Measurements from ENCODE around the gene DNAJB1. TPM values are rescaled to one million over a fixed set of nuclear protein-coding genes. Genes with fewer than 3 reads are reported as not detected.
A peak's percentile ranks its signal among the peaks of the same experiment; 100 is the strongest.
"Not testable (repeated sequence)": the region's sequence is repeated elsewhere in the genome, so short reads cannot be mapped to it uniquely, and the experiment has no call there.

Gene DNAJB1
- total RNA-seq, 6 experiments from 2014 or later, result 99.2 to 138 (median 103) TPM

- TF ChIP-seq CTCF (IDR thresholded peaks at IDR 0.05), result 0 out of 2 replicates have a peak, but pooled peaks have one; percentile 16
- H3K4me1 Mint-ChIP-seq (ENCODE audit: low read depth), result peaks cover 14% of the 10 kb centered on the region
- H3K9me3 Mint-ChIP-seq, result no peaks in the 10 kb centered on the region
- no peak overlapping the region for H3K27ac Mint-ChIP-seq
- no peak overlapping the region for H3K4me3 Mint-ChIP-seq
- H3K36me3 Mint-ChIP-seq (ENCODE audit: low read depth), result peaks cover 4% of the 10 kb centered on the region; the same call in 1 of the 2 replicates
- no peak for DNase-seq
- H3K27me3 Mint-ChIP-seq (ENCODE audit: insufficient read depth), result peaks cover 2% of the 10 kb centered on the region; the same call in 1 of the 2 replicates
Observed at GRCh38 chr19:14554382-14554812, 36.2 kb upstream of the DNAJB1 start.

- Mint-ChIP-seq H3K27me3 (ENCODE audit: insufficient read depth) (peaks cover 2% of the 10 kb centered on the region; the same call in 1 of the 2 replicates), H3K4me3 (no peak overlapping the region), H3K4me1 (ENCODE audit: low read depth) (peaks cover 14% of the 10 kb centered on the region), H3K9me3 (no peaks in the 10 kb centered on the region), H3K27ac (no peak overlapping the region), H3K36me3 (ENCODE audit: low read depth) (peaks cover 4% of the 10 kb centered on the region; the same call in 1 of the 2 replicates)
- no peak for DNase-seq
- TF ChIP-seq CTCF (IDR thresholded peaks at IDR 0.05), result no peak
Observed at GRCh38 chr19:14553939-14554243, 35.7 kb upstream of the DNAJB1 start.

DNA sequence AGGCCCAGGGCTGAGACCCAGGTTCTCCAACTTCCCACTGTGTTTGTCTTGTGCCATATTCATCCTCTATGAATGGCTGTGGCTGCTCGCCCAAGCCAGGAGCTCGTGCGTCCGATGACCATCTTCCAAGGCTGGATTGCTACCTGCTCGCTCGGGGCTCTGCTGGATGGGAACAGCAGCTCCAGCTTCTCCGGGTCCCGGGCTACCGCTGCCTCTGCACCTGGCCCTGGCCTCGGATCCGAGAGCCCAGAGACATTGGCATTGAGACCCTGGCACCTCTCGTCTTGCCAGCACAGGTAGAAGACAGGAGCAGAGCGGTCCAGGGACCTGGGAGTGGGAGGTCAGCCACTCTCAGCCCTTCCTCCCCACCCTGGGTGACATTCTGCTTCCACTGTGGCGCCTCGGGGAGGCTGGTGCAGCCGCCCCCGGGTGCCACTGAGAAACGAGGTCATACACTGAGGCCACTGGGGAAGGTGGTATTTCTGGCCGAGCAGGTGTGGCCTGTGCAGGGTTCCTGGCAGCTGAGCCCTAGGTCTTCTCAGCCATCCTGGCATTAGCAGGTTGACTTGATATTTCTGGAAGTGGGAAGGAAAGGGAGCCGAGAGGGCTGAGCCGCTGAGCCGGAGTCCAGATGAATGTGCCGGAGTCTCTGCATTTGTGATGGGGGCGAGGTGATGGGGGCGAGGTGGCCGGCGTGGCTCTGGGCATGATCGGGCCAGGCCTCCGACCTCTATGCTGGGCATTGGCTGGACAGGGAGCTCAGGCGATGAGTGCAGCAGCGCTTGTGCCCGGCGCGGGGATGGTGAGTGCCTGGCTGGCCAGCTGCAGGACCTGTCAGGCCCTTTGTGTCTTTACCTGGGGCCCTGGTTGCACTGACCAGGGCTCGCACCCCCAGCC, 35.1 kb upstream of the DNAJB1 start:
- Mint-ChIP-seq H3K9me3 (no peaks in the 10 kb centered on the region), H3K36me3 (ENCODE audit: low read depth) (peaks cover 4% of the 10 kb centered on the region; the same call in 1 of the 2 replicates), H3K27me3 (ENCODE audit: insufficient read depth) (peaks cover 2% of the 10 kb centered on the region; the same call in 1 of the 2 replicates), H3K4me1 (ENCODE audit: low read depth) (peaks cover 14% of the 10 kb centered on the region), H3K4me3 (no peak overlapping the region), H3K27ac (no peak overlapping the region)
- no peak for DNase-seq
- TF ChIP-seq CTCF (IDR thresholded peaks at IDR 0.05), result no peak

GRCh38 chr19:14552006-14552360, 33.8 kb upstream of the DNAJB1 start:
- not testable (repeated sequence) for H3K36me3 Mint-ChIP-seq (ENCODE audit: low read depth); H3K9me3 Mint-ChIP-seq; H3K4me3 Mint-ChIP-seq; H3K27me3 Mint-ChIP-seq (ENCODE audit: insufficient read depth); DNase-seq; H3K27ac Mint-ChIP-seq
- peaks cover 14% of the 10 kb centered on the region for H3K4me1 Mint-ChIP-seq (ENCODE audit: low read depth)

- TF ChIP-seq CTCF (IDR thresholded peaks at IDR 0.05), result peak; percentile 51
- not testable (repeated sequence) for H3K9me3 Mint-ChIP-seq; H3K4me3 Mint-ChIP-seq; H3K36me3 Mint-ChIP-seq (ENCODE audit: low read depth); H3K27me3 Mint-ChIP-seq (ENCODE audit: insufficient read depth); H3K4me1 Mint-ChIP-seq (ENCODE audit: low read depth); H3K27ac Mint-ChIP-seq
- DNase-seq, result peak; percentile 47
Observed at GRCh38 chr19:14551134-14552005, 33.2 kb upstream of the DNAJB1 start.

All from HFFc6 (cell line).